Measurements from ENCODE around the gene SPO11. TPM values are rescaled to one million over a fixed set of nuclear protein-coding genes. Genes with fewer than 3 reads are reported as not detected.

SPO11 gene
- total and polyA plus RNA-seq, 2 of the 4 experiments (the other 2 are of a cell fraction), result not detected

DNA sequence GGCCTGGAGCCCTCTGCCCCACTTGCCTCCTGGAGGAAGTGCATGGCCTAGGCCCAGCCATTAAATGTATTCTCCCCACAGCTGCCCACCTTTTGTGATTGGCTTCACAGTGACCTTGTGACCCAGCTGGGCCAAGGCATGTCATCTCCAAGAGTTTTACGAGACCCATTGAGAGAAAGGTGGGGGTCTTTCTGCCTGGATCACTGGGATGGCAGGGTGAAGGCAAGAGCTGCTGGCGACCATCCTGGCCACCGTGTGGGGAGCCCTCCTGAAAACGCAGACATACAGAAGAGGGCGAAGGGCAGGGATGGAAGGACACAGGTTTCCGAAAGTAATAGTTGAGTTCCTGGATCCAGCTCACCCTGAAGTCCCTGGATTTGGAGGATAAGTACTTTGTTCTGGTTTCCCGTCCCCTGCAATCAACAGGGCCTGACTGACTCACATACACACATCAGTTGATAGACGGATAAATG, 12.3 kb upstream of the SPO11 start:
- Histone ChIP-seq H4K91ac (ENCODE audit: insufficient read depth, low read depth, low read length) (no peak overlapping the region), H2BK120ac (ENCODE audit: low read depth, low read length) (no peak overlapping the region), H2BK5ac (ENCODE audit: low read depth, low read length, poor library complexity, severe bottlenecking) (no peak overlapping the region), H3K9me1 (ENCODE audit: insufficient read depth, low read length) (no peaks in the 10 kb centered on the region), H2BK15ac (ENCODE audit: low read depth, low read length) (no peak overlapping the region), H3K27me3 (ENCODE audit: control insufficient read depth, insufficient read depth, low read length) (no peaks in the 10 kb centered on the region; the same call in 1 of the 2 replicates), H2BK20ac (ENCODE audit: low read depth, low read length) (no peak overlapping the region), H3K18ac (ENCODE audit: low read depth, low read length) (no peak overlapping the region), H3K4me3 (ENCODE audit: insufficient read depth, low read depth, low read length) (no peak overlapping the region), H4K20me1 (ENCODE audit: insufficient read depth, low read length) (no peaks in the 10 kb centered on the region), H3K4ac (ENCODE audit: low read depth, low read length) (no peak overlapping the region), H3K9ac (ENCODE audit: low read depth, low read length) (no peak overlapping the region), H2AFZ (replicated peaks; ENCODE audit: low read length, poor library complexity) (no peak overlapping the region), H2AK9ac (replicated peaks; ENCODE audit: low read depth, low read length, poor library complexity) (no peak overlapping the region), H3K79me1 (ENCODE audit: low read depth in 1 of 2, low read length in 2 of 2) (no peaks in the 10 kb centered on the region), H3K36me3 (ENCODE audit: control insufficient read depth, insufficient read depth, low read length) (no peaks in the 10 kb centered on the region), H3K23ac (ENCODE audit: low read depth, low read length) (no peak overlapping the region), H3K14ac (replicated peaks; ENCODE audit: low read depth, low read length) (no peak overlapping the region), H3K4me1 (ENCODE audit: control insufficient read depth, insufficient read depth, low read length) (no peaks in the 10 kb centered on the region), H4K5ac (ENCODE audit: low read depth, low read length) (no peak overlapping the region), H4K8ac (ENCODE audit: low read depth in 2 of 2, low read length in 2 of 2) (no peak overlapping the region), H2AK5ac (ENCODE audit: low read depth, low read length) (no peak overlapping the region), H3K9me3 (ENCODE audit: control insufficient read depth, insufficient read depth, low read length) (no peaks in the 10 kb centered on the region), H3K4me2 (ENCODE audit: low read depth, low read length) (no peak overlapping the region), H3K27ac (ENCODE audit: insufficient read depth, low read length) (no peak overlapping the region), H3K56ac (ENCODE audit: extremely low read depth, insufficient read depth, low read length) (no peak overlapping the region)
- CTCF ChIA-PET, result no interaction called here
- no TSS peak for BruUV-seq (replicated peaks)
- in situ Hi-C loops (cut with MboI; ENCODE audit: low sequenced_read_pairs), result no loop called here
- dilution Hi-C loops (cut with HindIII; ENCODE audit: low sequenced_read_pairs, unreplicated experiment), result no loop called here
- TF ChIP-seq, protein P1, sequence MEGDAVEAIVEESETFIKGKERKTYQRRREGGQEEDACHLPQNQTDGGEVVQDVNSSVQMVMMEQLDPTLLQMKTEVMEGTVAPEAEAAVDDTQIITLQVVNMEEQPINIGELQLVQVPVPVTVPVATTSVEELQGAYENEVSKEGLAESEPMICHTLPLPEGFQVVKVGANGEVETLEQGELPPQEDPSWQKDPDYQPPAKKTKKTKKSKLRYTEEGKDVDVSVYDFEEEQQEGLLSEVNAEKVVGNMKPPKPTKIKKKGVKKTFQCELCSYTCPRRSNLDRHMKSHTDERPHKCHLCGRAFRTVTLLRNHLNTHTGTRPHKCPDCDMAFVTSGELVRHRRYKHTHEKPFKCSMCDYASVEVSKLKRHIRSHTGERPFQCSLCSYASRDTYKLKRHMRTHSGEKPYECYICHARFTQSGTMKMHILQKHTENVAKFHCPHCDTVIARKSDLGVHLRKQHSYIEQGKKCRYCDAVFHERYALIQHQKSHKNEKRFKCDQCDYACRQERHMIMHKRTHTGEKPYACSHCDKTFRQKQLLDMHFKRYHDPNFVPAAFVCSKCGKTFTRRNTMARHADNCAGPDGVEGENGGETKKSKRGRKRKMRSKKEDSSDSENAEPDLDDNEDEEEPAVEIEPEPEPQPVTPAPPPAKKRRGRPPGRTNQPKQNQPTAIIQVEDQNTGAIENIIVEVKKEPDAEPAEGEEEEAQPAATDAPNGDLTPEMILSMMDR (conservative IDR thresholded peaks at IDR 0.05; ENCODE audit: low read depth, low read length), result no peak
- TF ChIP-seq, protein P2, sequence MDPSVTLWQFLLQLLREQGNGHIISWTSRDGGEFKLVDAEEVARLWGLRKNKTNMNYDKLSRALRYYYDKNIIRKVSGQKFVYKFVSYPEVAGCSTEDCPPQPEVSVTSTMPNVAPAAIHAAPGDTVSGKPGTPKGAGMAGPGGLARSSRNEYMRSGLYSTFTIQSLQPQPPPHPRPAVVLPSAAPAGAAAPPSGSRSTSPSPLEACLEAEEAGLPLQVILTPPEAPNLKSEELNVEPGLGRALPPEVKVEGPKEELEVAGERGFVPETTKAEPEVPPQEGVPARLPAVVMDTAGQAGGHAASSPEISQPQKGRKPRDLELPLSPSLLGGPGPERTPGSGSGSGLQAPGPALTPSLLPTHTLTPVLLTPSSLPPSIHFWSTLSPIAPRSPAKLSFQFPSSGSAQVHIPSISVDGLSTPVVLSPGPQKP (IDR thresholded peaks at IDR 0.05; ENCODE audit: borderline replicate concordance, low read depth, low read length), result no peak
- TF ChIP-seq MAZ (IDR thresholded peaks at IDR 0.05; ENCODE audit: borderline replicate concordance, low read depth, low read length) (no peak), NFE2L2 (IDR thresholded peaks at IDR 0.05; ENCODE audit: low read depth, low read length) (no peak), MAFK (IDR thresholded peaks at IDR 0.05; ENCODE audit: low read depth, low read length) (no peak), POLR2A (IDR thresholded peaks at IDR 0.05; ENCODE audit: low read depth, low read length) (no peak), RAD21 (IDR thresholded peaks at IDR 0.05; ENCODE audit: low read length) (no peak), CEBPB (IDR thresholded peaks at IDR 0.05; ENCODE audit: low read depth, low read length) (no peak), SMC3 (IDR thresholded peaks at IDR 0.05; ENCODE audit: low read depth, low read length) (no peak), MXI1 (IDR thresholded peaks at IDR 0.05; ENCODE audit: borderline replicate concordance, low read depth, low read length) (no peak), FOS (IDR thresholded peaks at IDR 0.05; ENCODE audit: low read depth, low read length) (no peak), CHD1 (IDR thresholded peaks at IDR 0.05; ENCODE audit: low read depth, low read length) (no peak), RCOR1 (IDR thresholded peaks at IDR 0.05; ENCODE audit: insufficient replicate concordance, low read length) (no peak), RFX5 (IDR thresholded peaks at IDR 0.05; ENCODE audit: low read depth, low read length) (no peak), BHLHE40 (IDR thresholded peaks at IDR 0.05; ENCODE audit: low read depth, low read length) (no peak)
- TF ChIP-seq, protein P3, sequence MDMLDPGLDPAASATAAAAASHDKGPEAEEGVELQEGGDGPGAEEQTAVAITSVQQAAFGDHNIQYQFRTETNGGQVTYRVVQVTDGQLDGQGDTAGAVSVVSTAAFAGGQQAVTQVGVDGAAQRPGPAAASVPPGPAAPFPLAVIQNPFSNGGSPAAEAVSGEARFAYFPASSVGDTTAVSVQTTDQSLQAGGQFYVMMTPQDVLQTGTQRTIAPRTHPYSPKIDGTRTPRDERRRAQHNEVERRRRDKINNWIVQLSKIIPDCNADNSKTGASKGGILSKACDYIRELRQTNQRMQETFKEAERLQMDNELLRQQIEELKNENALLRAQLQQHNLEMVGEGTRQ (IDR thresholded peaks at IDR 0.05; ENCODE audit: low read depth, low read length), result no peak
- DNase-seq, result no peak
- WGBS, 2 experiments (ENCODE audit: extremely low coverage in 2 of 2, insufficient read length in 1 of 2), result 61% methylated on average over 3 of the region's 8 CpGs; no CpG with 5 or more reads in 1 of the 2 experiments
- ATAC-seq (ENCODE audit: low read depth), result no peak
- intact Hi-C loops (cut with micrococcal nuclease), result no loop called here
- POLR2A ChIA-PET (ENCODE audit: unreplicated experiment), result no interaction called here

Data from IMR-90 (cell line).